IMR-90 (cell line): Measurements from ENCODE around the gene DNAH17.

ENCODE experiments used
- BHLHE40 ChIP-seq: fragments of 150-350 bp; IDR thresholded peaks from 2 replicates; pipeline ENCODE4 v1.6.1; 2016; ENCODE audit warnings: mild to moderate bottlenecking, low read depth, low read length
- CEBPB ChIP-seq: IDR thresholded peaks from 2 replicates; pipeline ENCODE4 v1.6.1; 2012; ENCODE audit warnings: low read depth, low read length, improper control_type of control experiment
- CHD1 ChIP-seq: IDR thresholded peaks from 2 replicates; pipeline ENCODE4 v1.6.1; 2012; ENCODE audit warnings: low read depth, low read length, improper control_type of control experiment
- FOS ChIP-seq: fragments of 150-350 bp; IDR thresholded peaks from 2 replicates; pipeline ENCODE4 v1.6.1; 2016; ENCODE audit warnings: low read depth, low read length
- MAFK ChIP-seq: IDR thresholded peaks from 2 replicates; pipeline ENCODE4 v1.6.1; 2012; ENCODE audit warnings: low read depth, low read length, improper control_type of control experiment
- MAZ ChIP-seq: IDR thresholded peaks from 2 replicates; pipeline ENCODE4 v1.6.1; 2012; ENCODE audit warnings: low read depth, mild to moderate bottlenecking, low read length, improper control_type of control experiment, moderate library complexity, borderline replicate concordance
- MXI1 ChIP-seq: IDR thresholded peaks from 2 replicates; pipeline ENCODE4 v1.6.1; 2012; ENCODE audit warnings: low read depth, mild to moderate bottlenecking, low read length, moderate library complexity, borderline replicate concordance
- NFE2L2 ChIP-seq: fragments of 150-350 bp; IDR thresholded peaks from 2 replicates; pipeline ENCODE4 v1.6.1; 2016; ENCODE audit warnings: low read depth, mild to moderate bottlenecking, low read length
- POLR2A ChIP-seq: IDR thresholded peaks from 2 replicates; pipeline ENCODE4 v1.6.1; 2012; ENCODE audit warnings: mild to moderate bottlenecking, low read depth, low read length
- RCOR1 ChIP-seq: IDR thresholded peaks from 2 replicates; pipeline ENCODE4 v1.6.1; 2012; ENCODE audit warnings: mild to moderate bottlenecking, low read length, improper control_type of control experiment; ENCODE audit not compliant: insufficient replicate concordance
- RFX5 ChIP-seq: IDR thresholded peaks from 2 replicates; pipeline ENCODE4 v1.8.0; 2012; ENCODE audit warnings: low read depth, mild to moderate bottlenecking, low read length, moderate library complexity
- TF ChIP-seq, protein P1 (sequence below): conservative IDR thresholded peaks from 2 replicates; pipeline ENCODE4 v1.5.1; 2012; ENCODE audit warnings: mild to moderate bottlenecking, low read depth, low read length, improper control_type of control experiment
- TF ChIP-seq, protein P2 (sequence below): fragments of 150-350 bp; IDR thresholded peaks from 2 replicates; pipeline ENCODE4 v1.6.1; 2016; ENCODE audit warnings: low read depth, mild to moderate bottlenecking, low read length, moderate library complexity, borderline replicate concordance
- TF ChIP-seq, protein P3 (sequence below): fragments of 150-350 bp; IDR thresholded peaks from 2 replicates; pipeline ENCODE4 v1.6.1; 2017; ENCODE audit warnings: mild to moderate bottlenecking, antibody characterized with exemption, low read length, low read depth

DNA sequence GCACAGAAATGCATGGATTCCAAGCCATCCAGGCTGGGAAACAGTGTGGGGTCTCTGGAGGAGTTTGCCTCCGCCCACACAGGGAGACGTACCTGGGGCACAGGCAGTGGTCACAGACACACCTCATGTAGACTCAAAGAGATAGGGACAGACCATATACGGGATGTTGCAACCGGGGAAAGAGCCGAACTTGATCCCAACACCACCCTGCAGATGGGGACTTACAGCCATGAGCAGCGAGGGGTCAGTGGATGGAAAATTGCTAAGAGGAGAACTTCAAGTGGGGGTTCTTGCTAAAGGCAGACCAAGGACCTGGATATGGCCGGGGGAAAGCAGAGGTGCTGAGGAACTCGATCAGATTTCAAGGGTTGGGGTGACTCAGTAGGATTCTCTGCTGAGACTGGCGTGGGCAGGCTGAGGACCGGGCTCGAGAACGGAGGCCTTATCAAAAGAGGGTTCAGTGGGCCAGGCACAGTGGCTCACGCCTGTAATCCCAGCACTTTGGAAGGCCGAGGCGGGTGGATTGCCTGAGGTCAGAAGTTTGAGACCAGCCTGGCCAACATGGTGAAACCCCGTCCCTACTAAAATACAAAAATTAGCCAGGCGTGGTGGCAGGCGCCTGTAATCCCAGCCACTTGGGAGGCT lies 12.0 kb upstream of the DNAH17 start:
- no peak for TF ChIP-seq CHD1
- TF ChIP-seq, protein P1, sequence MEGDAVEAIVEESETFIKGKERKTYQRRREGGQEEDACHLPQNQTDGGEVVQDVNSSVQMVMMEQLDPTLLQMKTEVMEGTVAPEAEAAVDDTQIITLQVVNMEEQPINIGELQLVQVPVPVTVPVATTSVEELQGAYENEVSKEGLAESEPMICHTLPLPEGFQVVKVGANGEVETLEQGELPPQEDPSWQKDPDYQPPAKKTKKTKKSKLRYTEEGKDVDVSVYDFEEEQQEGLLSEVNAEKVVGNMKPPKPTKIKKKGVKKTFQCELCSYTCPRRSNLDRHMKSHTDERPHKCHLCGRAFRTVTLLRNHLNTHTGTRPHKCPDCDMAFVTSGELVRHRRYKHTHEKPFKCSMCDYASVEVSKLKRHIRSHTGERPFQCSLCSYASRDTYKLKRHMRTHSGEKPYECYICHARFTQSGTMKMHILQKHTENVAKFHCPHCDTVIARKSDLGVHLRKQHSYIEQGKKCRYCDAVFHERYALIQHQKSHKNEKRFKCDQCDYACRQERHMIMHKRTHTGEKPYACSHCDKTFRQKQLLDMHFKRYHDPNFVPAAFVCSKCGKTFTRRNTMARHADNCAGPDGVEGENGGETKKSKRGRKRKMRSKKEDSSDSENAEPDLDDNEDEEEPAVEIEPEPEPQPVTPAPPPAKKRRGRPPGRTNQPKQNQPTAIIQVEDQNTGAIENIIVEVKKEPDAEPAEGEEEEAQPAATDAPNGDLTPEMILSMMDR: no peak
- no peak for TF ChIP-seq RFX5
- TF ChIP-seq POLR2A: no peak
- no peak for TF ChIP-seq RCOR1
- TF ChIP-seq, protein P2, sequence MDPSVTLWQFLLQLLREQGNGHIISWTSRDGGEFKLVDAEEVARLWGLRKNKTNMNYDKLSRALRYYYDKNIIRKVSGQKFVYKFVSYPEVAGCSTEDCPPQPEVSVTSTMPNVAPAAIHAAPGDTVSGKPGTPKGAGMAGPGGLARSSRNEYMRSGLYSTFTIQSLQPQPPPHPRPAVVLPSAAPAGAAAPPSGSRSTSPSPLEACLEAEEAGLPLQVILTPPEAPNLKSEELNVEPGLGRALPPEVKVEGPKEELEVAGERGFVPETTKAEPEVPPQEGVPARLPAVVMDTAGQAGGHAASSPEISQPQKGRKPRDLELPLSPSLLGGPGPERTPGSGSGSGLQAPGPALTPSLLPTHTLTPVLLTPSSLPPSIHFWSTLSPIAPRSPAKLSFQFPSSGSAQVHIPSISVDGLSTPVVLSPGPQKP: no peak
- no peak for TF ChIP-seq MAFK
- TF ChIP-seq BHLHE40: no peak
- no peak for TF ChIP-seq NFE2L2
- TF ChIP-seq, protein P3, sequence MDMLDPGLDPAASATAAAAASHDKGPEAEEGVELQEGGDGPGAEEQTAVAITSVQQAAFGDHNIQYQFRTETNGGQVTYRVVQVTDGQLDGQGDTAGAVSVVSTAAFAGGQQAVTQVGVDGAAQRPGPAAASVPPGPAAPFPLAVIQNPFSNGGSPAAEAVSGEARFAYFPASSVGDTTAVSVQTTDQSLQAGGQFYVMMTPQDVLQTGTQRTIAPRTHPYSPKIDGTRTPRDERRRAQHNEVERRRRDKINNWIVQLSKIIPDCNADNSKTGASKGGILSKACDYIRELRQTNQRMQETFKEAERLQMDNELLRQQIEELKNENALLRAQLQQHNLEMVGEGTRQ: no peak
- TF ChIP-seq CEBPB: no peak
- no peak for TF ChIP-seq FOS
- no peak for TF ChIP-seq MXI1
- TF ChIP-seq MAZ: no peak
